BLaER1 (cell line): Measurements from ENCODE around the gene UBAC1.

ENCODE experiments used
- H3K27ac ChIP-seq: shearing (Covaris generic); formaldehyde crosslinking; 2 replicates; pipeline ENCODE4 v1.8.1; 2022
- H3K27me3 ChIP-seq: shearing (Covaris generic); formaldehyde crosslinking; 2 replicates; pipeline ENCODE4 v1.8.1; 2022
- H3K36me3 ChIP-seq: shearing (Covaris generic); formaldehyde crosslinking; 2 replicates; pipeline ENCODE4 v1.8.1; 2022
- H3K4me1 ChIP-seq: shearing (Covaris generic); formaldehyde crosslinking; 2 replicates; pipeline ENCODE4 v1.8.1; 2022
- H3K4me2 ChIP-seq: shearing (Covaris generic); formaldehyde crosslinking; 2 replicates; pipeline ENCODE4 v1.8.1; 2022
- H3K4me3 ChIP-seq: shearing (Covaris generic); formaldehyde crosslinking; 2 replicates; pipeline ENCODE4 v1.8.1; 2022
- H3K9ac ChIP-seq: shearing (Covaris generic); formaldehyde crosslinking; 2 replicates; pipeline ENCODE4 v1.8.1; 2022
- H3K9me3 ChIP-seq: shearing (Covaris generic); formaldehyde crosslinking; 2 replicates; pipeline ENCODE4 v1.8.1; 2022
- H4K20me1 ChIP-seq: shearing (Covaris generic); formaldehyde crosslinking; 2 replicates; pipeline ENCODE4 v1.8.1; 2022
- Cebpa-rat ChIP-seq: shearing (Covaris generic); IDR thresholded peaks from 2 replicates; pipeline ENCODE4 v1.8.1; 2022

Gene UBAC1

DNA sequence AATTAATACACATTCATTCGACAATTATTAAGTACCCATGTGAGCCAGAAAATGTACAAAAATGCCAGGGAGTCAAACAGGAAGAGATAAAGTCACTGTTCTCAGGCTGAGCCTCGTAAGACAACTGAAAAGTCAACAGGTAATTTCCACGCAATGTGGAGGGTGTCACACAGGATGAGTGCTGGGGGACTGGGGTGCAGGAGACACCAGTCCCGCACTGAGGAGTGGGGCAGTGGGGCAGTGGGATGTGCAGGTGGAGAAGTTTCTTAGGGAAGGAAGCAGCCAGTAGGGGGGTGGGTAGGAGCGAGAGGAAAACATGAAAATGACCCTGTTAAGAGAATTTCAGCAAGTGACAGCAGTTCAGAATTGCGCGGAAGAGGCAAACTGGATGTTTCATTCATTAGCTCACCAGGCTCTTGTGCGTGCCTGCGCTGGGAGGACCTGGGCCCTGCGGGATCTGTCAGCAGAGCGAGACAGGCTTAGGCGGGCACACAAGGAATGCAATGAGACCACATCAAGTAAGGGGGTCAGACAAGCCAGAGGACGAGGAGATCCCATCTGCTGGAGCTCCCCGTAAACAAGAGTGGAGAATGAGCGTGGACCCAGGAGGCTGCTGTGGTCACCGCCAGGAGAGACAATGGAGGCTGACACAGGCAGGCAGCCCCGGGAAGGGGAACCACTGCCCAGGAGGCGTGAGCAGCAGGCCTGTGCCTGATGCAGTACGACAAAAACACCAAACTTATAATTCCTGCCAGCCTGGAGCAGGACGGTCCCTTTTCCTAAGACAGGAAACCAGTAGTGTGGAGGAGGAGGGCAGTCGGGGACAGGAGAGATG, 74.8 kb downstream of the UBAC1 start:
- Histone ChIP-seq H3K4me2 (peak overlapping the region; percentile 99), H3K9me3 (no peaks in the 10 kb centered on the region), H3K27ac (peak overlapping the region; percentile 89), H3K27me3 (no peaks in the 10 kb centered on the region), H3K9ac (peak overlapping the region; percentile 82), H3K4me1 (peaks cover 87% of the 10 kb centered on the region), H3K4me3 (peak overlapping the region; percentile 59), H4K20me1 (peaks cover 100% of the 10 kb centered on the region), H3K36me3 (peaks cover 18% of the 10 kb centered on the region)
- TF ChIP-seq Cebpa-rat = no peak

DNA sequence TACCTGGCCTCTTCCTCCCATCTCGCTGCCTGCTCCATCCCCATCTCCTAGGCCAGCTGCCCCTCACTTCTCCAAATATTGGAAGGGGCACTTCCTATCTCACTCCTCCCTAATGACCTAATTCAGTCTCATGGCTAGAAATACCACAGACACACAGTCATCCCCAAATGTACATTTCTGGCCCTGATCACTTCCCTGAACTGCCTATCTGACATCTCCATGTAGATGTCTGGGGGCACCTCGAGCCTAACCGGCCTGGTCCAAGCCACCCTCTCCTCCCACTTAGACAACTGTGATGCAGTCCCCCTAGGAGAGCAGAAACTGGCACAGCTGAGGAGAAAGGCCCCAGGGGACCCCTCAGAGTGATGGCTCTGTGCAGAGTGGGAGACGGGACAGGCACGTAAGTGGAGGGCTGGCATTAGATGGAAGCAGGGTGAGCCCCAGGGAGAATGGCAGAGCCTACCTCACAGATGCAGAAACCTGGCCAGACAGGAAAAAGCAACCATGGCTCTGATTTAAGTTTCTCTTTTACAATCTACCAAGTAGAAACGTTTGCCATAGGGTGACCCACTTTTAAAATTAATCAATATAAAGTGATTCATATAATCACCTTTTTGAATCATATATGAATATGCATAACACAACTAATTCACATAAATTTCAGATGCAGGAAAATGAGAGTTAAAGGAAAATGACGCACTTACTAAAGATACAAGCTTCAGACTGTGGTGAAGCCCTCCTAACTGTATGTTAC, 75.9 kb downstream of the UBAC1 start:
- Histone ChIP-seq H3K4me1 (peaks cover 76% of the 10 kb centered on the region), H4K20me1 (peaks cover 100% of the 10 kb centered on the region)

GRCh38 chr9:135884328-135885035, 76.7 kb downstream of the UBAC1 start:
- Histone ChIP-seq H3K27me3 (no peaks in the 10 kb centered on the region), H3K4me2 (peak overlapping the region; percentile 99), H3K27ac (peak overlapping the region; percentile 52; the same call in 1 of the 2 replicates), H3K4me3 (no peak overlapping the region), H3K4me1 (peaks cover 68% of the 10 kb centered on the region), H4K20me1 (peaks cover 100% of the 10 kb centered on the region), H3K36me3 (peaks cover 32% of the 10 kb centered on the region), H3K9me3 (no peaks in the 10 kb centered on the region), H3K9ac (peak overlapping the region; percentile 39; the same call in 1 of the 2 replicates)
- no peak for TF ChIP-seq Cebpa-rat

More for the DNA sequence above, 75.9 kb downstream of the UBAC1 start:
- Histone ChIP-seq H3K9me3 (no peaks in the 10 kb centered on the region), H3K9ac (peak overlapping the region; percentile 39), H3K4me3 (no peak overlapping the region), H3K4me2 (peak overlapping the region; percentile 99), H3K36me3 (peaks cover 29% of the 10 kb centered on the region), H3K27me3 (no peaks in the 10 kb centered on the region), H3K27ac (peak overlapping the region; percentile 52; the same call in 1 of the 2 replicates)
- TF ChIP-seq Cebpa-rat = no peak

GRCh38 chr9:135883410-135884089, 77.6 kb downstream of the UBAC1 start:
- peak overlapping the region; percentile 39; the same call in 1 of the 2 replicates for H3K9ac ChIP-seq
- H3K27ac ChIP-seq = 0 out of 2 replicates have a peak overlapping the region, but pooled peaks have one; percentile 52
- H3K36me3 ChIP-seq = peaks cover 34% of the 10 kb centered on the region
- peaks cover 66% of the 10 kb centered on the region for H3K4me1 ChIP-seq
- no peaks in the 10 kb centered on the region for H3K9me3 ChIP-seq
- peaks cover 100% of the 10 kb centered on the region for H4K20me1 ChIP-seq
- H3K27me3 ChIP-seq = no peaks in the 10 kb centered on the region
- peak overlapping the region; percentile 99 for H3K4me2 ChIP-seq
- H3K4me3 ChIP-seq = no peak overlapping the region
- no peak for TF ChIP-seq Cebpa-rat
